Endothelial cell of umbilical vein (primary cell): Measurements from ENCODE around the gene IFNG-AS1. TPM values are rescaled to one million over a fixed set of nuclear protein-coding genes. Genes with fewer than 3 reads are reported as not detected.

Source experiments
- BruUV-seq: library from RNA; stranded (reverse); fragments of 400-500 nt; replicated peaks from 2 replicates; lab custom pipeline; 2021; lab: Mats Ljungman, UMichigan
- CTCF ChIA-PET: fragments of 300-600, 350-600 bp; sonication (Branson Sonifier 250); formaldehyde crosslinking; loops from one replicate; lab custom pipeline; 2021; ENCODE audit warnings: antibody characterized with exemption, inconsistent platforms; lab: Charles Lee
- POLR2A ChIA-PET: fragments of 300-600, 350-600 bp; sonication (Branson Sonifier 250); formaldehyde crosslinking; loops from one replicate; lab custom pipeline; 2021; ENCODE audit warnings: antibody characterized with exemption, inconsistent platforms; lab: Charles Lee
- DNase-seq: peaks from one replicate; pipeline ENCODE4 v3.0.0-alpha.2; 2011; ENCODE audit warnings: low read depth, low spot score
- FAIRE-seq: peaks from 2 replicates; lab custom pipeline; 2011; peaks lifted over from hg19 to GRCh38; lab: Jason Lieb, UNC
- H2AFZ ChIP-seq: 2 replicates; pipeline ENCODE4 v1.6.0; 2012; ENCODE audit warnings: low read depth, low read length, control low read depth, inconsistent platforms
- H3K27ac ChIP-seq: 2 replicates; pipeline ENCODE4 v1.5.1; 2011; ENCODE audit warnings: low read depth, mild to moderate bottlenecking, control low read depth, low read length, moderate library complexity; ENCODE audit not compliant: insufficient read depth
- H3K27me3 ChIP-seq, 2 experiments: 2 replicates each; pipeline versions ENCODE4 v1.6.0 to v1.6.1; 2011; ENCODE audit warnings: low read length in 2 of 2, mixed read lengths in 1 of 2; ENCODE audit not compliant: control insufficient read depth in 2 of 2, insufficient read depth in 2 of 2
- H3K36me3 ChIP-seq, 2 experiments: 2 replicates in 1 of 2; 3 replicates in 1 of 2; pipeline ENCODE4 v1.5.1; 2011; ENCODE audit warnings: low read length in 2 of 2, mild to moderate bottlenecking in 1 of 2, moderate library complexity in 1 of 2; ENCODE audit not compliant: control insufficient read depth in 2 of 2, insufficient read depth in 2 of 2; ENCODE audit errors: extremely low read depth in 1 of 2
- H3K4me1 ChIP-seq: 3 replicates; pipeline ENCODE4 v1.5.1; 2011; ENCODE audit warnings: mild to moderate bottlenecking, low read length; ENCODE audit not compliant: control insufficient read depth, insufficient read depth; ENCODE audit errors: extremely low read depth
- H3K4me2 ChIP-seq: 2 replicates; pipeline ENCODE4 v1.6.1; 2011; ENCODE audit warnings: low read length, control low read depth, mixed read lengths; ENCODE audit not compliant: insufficient read depth
- H3K4me3 ChIP-seq, 3 experiments: fragments of 200-600 bp in 1 of 3; sonication (generic), shearing (Covaris generic) in 1 of 3; replicated peaks in 1 of 3; 2 replicates each; pipeline ENCODE4 v1.5.1; 2011 to 2016; ENCODE audit warnings: control low read depth in 3 of 3, low read length in 3 of 3, mild to moderate bottlenecking in 2 of 3, inconsistent platforms in 1 of 3, low read depth in 1 of 3, moderate library complexity in 1 of 3; ENCODE audit not compliant: insufficient read depth in 1 of 3
- H3K79me2 ChIP-seq: 2 replicates; pipeline ENCODE4 v1.6.0; 2012; ENCODE audit warnings: low read length, inconsistent platforms; ENCODE audit not compliant: control insufficient read depth, insufficient read depth
- H3K9ac ChIP-seq: replicated peaks from 2 replicates; pipeline ENCODE3; 2011; ENCODE audit warnings: low read length, control low read depth; ENCODE audit not compliant: insufficient read depth; ENCODE audit errors: extremely low read depth
- H3K9me1 ChIP-seq: replicated peaks from 3 replicates; pipeline ENCODE4 v1.6.0; 2011; ENCODE audit warnings: mild to moderate bottlenecking, low read length; ENCODE audit not compliant: control insufficient read depth, insufficient read depth; ENCODE audit errors: extremely low read depth
- H3K9me3 ChIP-seq: replicated peaks from 2 replicates; pipeline ENCODE4 v1.5.1; 2012; ENCODE audit warnings: low read length, inconsistent platforms; ENCODE audit not compliant: control insufficient read depth, insufficient read depth
- H4K20me1 ChIP-seq: replicated peaks from 2 replicates; pipeline ENCODE3; 2011; ENCODE audit warnings: mild to moderate bottlenecking, low read length; ENCODE audit not compliant: control insufficient read depth, insufficient read depth; ENCODE audit errors: extremely low read depth
- EZH2 ChIP-seq: IDR thresholded peaks from 2 replicates; pipeline ENCODE4 v1.6.1; 2012; ENCODE audit warnings: borderline replicate concordance, low read depth, mild to moderate bottlenecking, moderate library complexity, low read length, inconsistent platforms; ENCODE audit not compliant: severe bottlenecking
- FOS ChIP-seq: IDR thresholded peaks from 2 replicates; pipeline ENCODE4 v1.6.1; 2011; ENCODE audit warnings: mild to moderate bottlenecking, low read length, moderate library complexity, borderline replicate concordance; ENCODE audit not compliant: insufficient read depth
- GATA2 ChIP-seq: IDR thresholded peaks from 2 replicates; pipeline ENCODE4 v1.7.0; 2011; ENCODE audit warnings: low read depth, mild to moderate bottlenecking, moderate library complexity, mixed read lengths, low read length; ENCODE audit not compliant: insufficient read length, insufficient read depth
- JUN ChIP-seq: IDR thresholded peaks from 2 replicates; pipeline ENCODE4 v1.6.1; 2011; ENCODE audit warnings: borderline replicate concordance, low read depth; ENCODE audit not compliant: insufficient read length, insufficient read depth
- MAX ChIP-seq: IDR thresholded peaks from 2 replicates; pipeline ENCODE4 v1.6.1; 2011; ENCODE audit not compliant: insufficient read depth, insufficient read length
- MYC ChIP-seq: IDR thresholded peaks from one replicate; pipeline ENCODE4 v1.6.1; 2011; ENCODE audit warnings: mild to moderate bottlenecking, low read depth, low read length
- POLR2A ChIP-seq: IDR thresholded peaks from 2 replicates; pipeline ENCODE4 v1.6.1; 2012; ENCODE audit warnings: low read depth, mild to moderate bottlenecking, control low read depth, low read length
- POLR2AphosphoS5 ChIP-seq: IDR thresholded peaks from 2 replicates; pipeline ENCODE4 v1.6.1; 2012; ENCODE audit warnings: low read depth, mild to moderate bottlenecking, control low read depth, low read length, moderate library complexity; ENCODE audit not compliant: insufficient read depth
- dilution Hi-C: fragments of 300-500 bp; cut with MboI; formaldehyde crosslinking; loops from one replicate; pipeline ENCODE4 v1.15.0; 2019; ENCODE audit warnings: low sequenced_read_pairs; ENCODE audit not compliant: extremely low pct_ligation_motif_present
- intact Hi-C: fragments of 100-400 bp; cut with micrococcal nuclease; formaldehyde crosslinking; loops from one replicate; pipeline ENCODE4 v1.10.0; 2022
- polyA plus RNA-seq, 4 experiments: library from polyadenylated mRNA; depleted of rRNA in 3 of 4; stranded (reverse) in 3 of 4; unstranded in 1 of 4; fragments of >200 nt; gene quantifications; 2 replicates each; pipeline versions ENCODE4 v1.2.1 to v1.2.3, GENCODE V29; 2011 to 2012; ENCODE audit warnings: missing spikeins in 1 of 4
- total RNA-seq: library from RNA; stranded (reverse); gene quantifications from 2 replicates; pipeline ENCODE4 v1.2.3, GENCODE V29; 2021
- TF ChIP-seq, protein P1 (sequence below), 2 donors: IDR thresholded peaks; 1 replicate in 1 of 2; 2 replicates in 1 of 2; pipeline ENCODE4 v1.5.1; 2011; ENCODE audit warnings: low read length in 2 of 2, mild to moderate bottlenecking in 2 of 2, moderate library complexity in 2 of 2, control low read depth in 1 of 2, inconsistent platforms in 1 of 2, low read depth in 1 of 2; ENCODE audit not compliant: insufficient read depth in 1 of 2; ENCODE audit errors: extremely low read depth in 1 of 2

The IFNG-AS1 gene
- total and polyA plus RNA-seq, 2 donors (not counting 3 experiments of a cell fraction or from before 2014, with no cell fraction given), result not detected

DNA sequence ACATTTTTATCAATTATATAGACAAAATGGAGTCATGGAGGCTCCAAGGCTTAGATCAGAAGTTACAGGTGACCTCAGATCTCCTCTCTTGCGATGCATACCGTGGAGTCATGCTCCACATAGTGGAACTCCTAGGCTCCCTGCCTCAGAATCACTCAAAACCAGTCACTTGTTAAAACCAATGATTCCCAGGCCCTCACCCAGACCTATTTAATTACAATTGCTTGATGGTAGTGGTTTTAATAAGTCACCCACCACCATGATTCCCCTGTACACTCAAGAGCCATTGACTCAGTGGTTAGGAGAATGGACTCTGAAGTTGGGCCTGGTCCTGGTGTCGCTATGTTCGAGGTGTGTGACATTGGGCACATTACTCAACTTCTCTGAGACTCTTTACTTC, 26.9 kb downstream of the IFNG-AS1 start:
- no peak overlapping the region for H3K9ac ChIP-seq
- dilution Hi-C loops (no loop called here), intact Hi-C loops (no loop called here)
- TF ChIP-seq MAX, result no peak
- no peak for TF ChIP-seq JUN
- no peak for TF ChIP-seq EZH2
- TF ChIP-seq FOS, result no peak
- TF ChIP-seq, protein P1, sequence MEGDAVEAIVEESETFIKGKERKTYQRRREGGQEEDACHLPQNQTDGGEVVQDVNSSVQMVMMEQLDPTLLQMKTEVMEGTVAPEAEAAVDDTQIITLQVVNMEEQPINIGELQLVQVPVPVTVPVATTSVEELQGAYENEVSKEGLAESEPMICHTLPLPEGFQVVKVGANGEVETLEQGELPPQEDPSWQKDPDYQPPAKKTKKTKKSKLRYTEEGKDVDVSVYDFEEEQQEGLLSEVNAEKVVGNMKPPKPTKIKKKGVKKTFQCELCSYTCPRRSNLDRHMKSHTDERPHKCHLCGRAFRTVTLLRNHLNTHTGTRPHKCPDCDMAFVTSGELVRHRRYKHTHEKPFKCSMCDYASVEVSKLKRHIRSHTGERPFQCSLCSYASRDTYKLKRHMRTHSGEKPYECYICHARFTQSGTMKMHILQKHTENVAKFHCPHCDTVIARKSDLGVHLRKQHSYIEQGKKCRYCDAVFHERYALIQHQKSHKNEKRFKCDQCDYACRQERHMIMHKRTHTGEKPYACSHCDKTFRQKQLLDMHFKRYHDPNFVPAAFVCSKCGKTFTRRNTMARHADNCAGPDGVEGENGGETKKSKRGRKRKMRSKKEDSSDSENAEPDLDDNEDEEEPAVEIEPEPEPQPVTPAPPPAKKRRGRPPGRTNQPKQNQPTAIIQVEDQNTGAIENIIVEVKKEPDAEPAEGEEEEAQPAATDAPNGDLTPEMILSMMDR (IDR thresholded peaks at IDR 0.05; ENCODE audit: extremely low read depth in 1 of 2, insufficient read depth in 1 of 2, low read depth in 1 of 2, low read length in 2 of 2), result no peak
- TF ChIP-seq POLR2A, result no peak
- TF ChIP-seq MYC, result no peak
- no peak for TF ChIP-seq POLR2AphosphoS5
- no peak for TF ChIP-seq GATA2
- no peaks in the 10 kb centered on the region for H3K79me2 ChIP-seq
- H3K36me3 ChIP-seq, result no peaks in the 10 kb centered on the region
- BruUV-seq, result no TSS peak
- POLR2A ChIA-PET, result no interaction called here
- H3K27me3 ChIP-seq, result no peaks in the 10 kb centered on the region
- no peak overlapping the region for H3K4me2 ChIP-seq
- DNase-seq, result no peak
- CTCF ChIA-PET, result no interaction called here
- H3K4me1 ChIP-seq, result no peaks in the 10 kb centered on the region
- H4K20me1 ChIP-seq, result no peaks in the 10 kb centered on the region
- FAIRE-seq, result no peak
- H3K9me3 ChIP-seq, result no peaks in the 10 kb centered on the region
- H2AFZ ChIP-seq, result no peak overlapping the region
- H3K27ac ChIP-seq, result no peak overlapping the region
- no peaks in the 10 kb centered on the region for H3K9me1 ChIP-seq
- H3K4me3 ChIP-seq, result no peak overlapping the region
